T-helper 2 cell treated with Interferon-gamma antibody and Interleukin-4, amounts not matched to agents 5 μg/mL and 100 μg/mL, for 36 hours (primary cell): ENCODE measurements around the gene HOXD10.
A peak's percentile ranks its signal among the peaks of the same experiment; 100 is the strongest.

ENCODE experiments used
- DNase-seq: peaks from one replicate; pipeline ENCODE4 v3.0.0; 2021; ENCODE audit warnings: low spot score
- H3K27ac Mint-ChIP-seq: one replicate; pipeline ENCODE4 v1.8.0; 2021; ENCODE audit warnings: mild to moderate bottlenecking, mixed read lengths
- H3K27me3 Mint-ChIP-seq: one replicate; pipeline ENCODE4 v1.8.0; 2021; ENCODE audit warnings: low read depth, mixed read lengths
- H3K36me3 Mint-ChIP-seq: one replicate; pipeline ENCODE4 v1.8.0; 2021; ENCODE audit warnings: low read depth, mixed read lengths
- H3K4me1 Mint-ChIP-seq: one replicate; pipeline ENCODE4 v1.8.0; 2021; ENCODE audit warnings: low read depth, mixed read lengths
- H3K4me3 Mint-ChIP-seq: one replicate; pipeline ENCODE4 v1.8.0; 2022; ENCODE audit warnings: mild to moderate bottlenecking, moderate library complexity, mixed read lengths
- H3K9me3 Mint-ChIP-seq: one replicate; pipeline ENCODE4 v1.8.0; 2021; ENCODE audit warnings: mixed read lengths

The HOXD10 gene

GRCh38 chr2:176162911-176163671 lies 46.5 kb downstream of the HOXD10 start:
- Mint-ChIP-seq H3K27me3 (peaks cover 91% of the 10 kb centered on the region), H3K4me1 (no peaks in the 10 kb centered on the region), H3K9me3 (peaks cover 7% of the 10 kb centered on the region), H3K27ac (no peak overlapping the region), H3K36me3 (peaks cover 2% of the 10 kb centered on the region), H3K4me3 (no peak overlapping the region)
- no peak for DNase-seq

DNA sequence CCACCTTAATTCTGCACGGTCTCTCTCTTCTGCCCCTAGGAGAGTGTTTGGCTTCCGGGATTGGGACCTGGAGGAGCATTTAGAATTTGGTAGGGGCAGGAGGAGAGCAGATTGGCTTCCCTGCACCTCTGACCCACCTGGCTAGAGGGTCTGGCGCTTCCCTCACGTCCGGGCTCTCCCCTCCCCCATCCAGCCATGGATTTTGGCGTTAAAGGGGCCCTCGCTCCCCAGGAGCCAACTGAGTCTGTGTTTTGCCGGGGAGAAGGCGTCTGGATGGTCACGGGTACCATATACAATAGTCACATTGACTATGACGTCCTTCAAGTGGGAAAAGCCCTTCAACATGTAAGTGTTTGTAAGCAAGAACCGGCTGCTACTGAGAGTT lies 47.1 kb downstream of the HOXD10 start:
- H3K27me3 Mint-ChIP-seq: peaks cover 85% of the 10 kb centered on the region
- H3K4me3 Mint-ChIP-seq: no peak overlapping the region
- peak overlapping the region; percentile 9 for H3K27ac Mint-ChIP-seq
- H3K4me1 Mint-ChIP-seq: no peaks in the 10 kb centered on the region
- peaks cover 7% of the 10 kb centered on the region for H3K9me3 Mint-ChIP-seq
- no peaks in the 10 kb centered on the region for H3K36me3 Mint-ChIP-seq
- no peak for DNase-seq

DNA sequence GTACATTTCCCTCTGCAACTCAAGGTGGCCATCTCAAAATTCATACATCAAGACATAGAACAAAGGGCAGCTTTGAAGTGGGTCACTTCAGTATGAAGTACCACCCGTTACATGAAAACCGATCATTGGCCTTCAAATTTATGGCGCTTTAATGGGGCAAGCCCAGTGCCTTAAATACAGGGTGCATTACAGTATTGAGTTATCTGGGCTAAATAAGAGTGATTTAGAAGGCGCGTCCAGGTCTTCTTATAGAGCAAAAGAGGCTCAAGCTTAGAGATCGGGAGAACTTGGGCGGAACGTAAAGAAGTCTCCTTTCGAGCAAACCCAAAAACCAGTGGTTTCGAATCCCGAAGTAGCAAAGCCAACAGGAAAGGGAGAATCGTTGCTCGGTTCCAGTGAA lies 47.6 kb downstream of the HOXD10 start:
- H3K27ac Mint-ChIP-seq: no peak overlapping the region
- DNase-seq: no peak
- H3K4me1 Mint-ChIP-seq: no peaks in the 10 kb centered on the region
- H3K36me3 Mint-ChIP-seq: no peaks in the 10 kb centered on the region
- peaks cover 83% of the 10 kb centered on the region for H3K27me3 Mint-ChIP-seq
- H3K4me3 Mint-ChIP-seq: no peak overlapping the region
- H3K9me3 Mint-ChIP-seq: peaks cover 7% of the 10 kb centered on the region

GRCh38 chr2:176164611-176165369 lies 48.2 kb downstream of the HOXD10 start:
- Mint-ChIP-seq H3K27ac (no peak overlapping the region), H3K4me1 (no peaks in the 10 kb centered on the region), H3K27me3 (peaks cover 82% of the 10 kb centered on the region), H3K9me3 (peaks cover 7% of the 10 kb centered on the region), H3K4me3 (no peak overlapping the region), H3K36me3 (no peaks in the 10 kb centered on the region)
- no peak for DNase-seq

DNA sequence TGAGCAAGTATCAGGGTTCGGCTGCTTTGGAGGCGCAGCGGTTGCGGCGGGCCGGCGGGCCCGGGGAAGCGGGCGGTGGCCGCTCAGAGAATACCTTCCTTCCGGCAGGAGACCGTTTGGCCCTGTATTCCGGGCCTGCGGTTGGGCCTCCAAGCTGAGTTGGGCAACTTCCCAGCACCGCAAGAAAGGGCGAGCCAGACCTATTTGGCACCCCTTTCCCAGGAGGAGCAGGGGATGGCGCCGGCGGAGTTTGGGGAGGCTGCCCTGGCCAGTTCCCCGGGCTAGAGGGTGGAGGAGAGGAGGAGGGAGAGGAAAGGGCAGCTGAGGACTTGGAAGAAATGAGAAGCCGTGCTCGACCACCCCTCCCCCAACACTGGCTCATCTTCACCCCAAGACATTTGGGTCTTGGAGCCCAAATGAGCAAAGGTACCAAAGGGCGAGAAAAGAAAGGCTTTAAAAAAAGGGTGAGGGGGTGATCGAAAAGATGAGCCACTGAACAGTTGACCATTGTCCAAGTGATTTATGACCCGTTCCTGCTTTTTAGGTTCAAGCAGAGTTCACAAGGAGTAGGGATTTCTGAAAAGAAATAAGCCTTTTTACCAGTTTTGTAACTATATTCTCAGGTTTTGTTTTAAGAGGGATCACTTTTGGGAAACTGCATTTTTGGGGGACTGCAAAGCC lies 48.9 kb downstream of the HOXD10 start:
- H3K27me3 Mint-ChIP-seq: peaks cover 82% of the 10 kb centered on the region
- H3K36me3 Mint-ChIP-seq: no peaks in the 10 kb centered on the region
- DNase-seq: no peak
- no peak overlapping the region for H3K27ac Mint-ChIP-seq
- H3K9me3 Mint-ChIP-seq: peaks cover 7% of the 10 kb centered on the region
- no peak overlapping the region for H3K4me3 Mint-ChIP-seq
- no peaks in the 10 kb centered on the region for H3K4me1 Mint-ChIP-seq

DNA sequence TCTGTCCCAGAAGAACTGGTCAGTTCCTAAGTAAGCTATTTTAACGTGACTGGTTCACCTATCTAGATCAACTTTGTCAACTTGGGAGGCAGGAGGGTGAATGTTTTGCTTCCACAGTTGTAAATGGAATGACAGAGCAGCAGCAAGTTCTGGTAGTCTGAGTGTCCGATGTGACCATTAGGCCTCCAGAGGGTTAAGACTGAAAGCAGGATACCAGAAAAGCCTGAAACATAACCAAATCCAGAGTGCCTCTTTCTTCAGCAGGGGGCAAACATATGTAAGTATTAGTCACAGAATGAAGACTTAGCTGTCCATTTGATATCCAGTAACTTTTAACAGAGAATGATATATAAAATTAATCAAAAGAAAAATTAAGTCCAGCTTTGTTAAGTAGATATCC lies 49.7 kb downstream of the HOXD10 start:
- Mint-ChIP-seq H3K9me3 (peaks cover 7% of the 10 kb centered on the region), H3K4me1 (no peaks in the 10 kb centered on the region), H3K27me3 (peaks cover 83% of the 10 kb centered on the region), H3K36me3 (no peaks in the 10 kb centered on the region), H3K4me3 (no peak overlapping the region), H3K27ac (no peak overlapping the region)
- DNase-seq: no peak

DNA sequence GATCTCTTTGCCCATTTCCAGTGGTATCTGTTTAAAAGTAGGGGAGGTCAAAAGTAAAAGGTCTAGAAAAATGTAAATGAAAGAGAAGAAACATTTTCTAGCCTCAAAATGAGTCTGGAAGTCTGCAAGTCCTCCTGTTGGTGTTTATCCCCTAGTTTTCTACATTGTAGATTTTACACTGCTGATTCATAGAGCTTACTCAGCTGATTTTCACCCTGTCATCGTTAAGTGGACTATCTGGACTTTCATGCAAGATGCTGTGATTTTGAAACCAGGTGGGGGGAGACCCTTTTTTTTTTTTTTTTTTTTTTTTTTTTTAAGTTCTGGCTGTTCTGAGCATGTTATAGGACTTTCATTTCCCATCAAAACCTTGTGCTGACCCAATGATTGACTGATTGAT lies 50.8 kb downstream of the HOXD10 start:
- peaks cover 7% of the 10 kb centered on the region for H3K9me3 Mint-ChIP-seq
- H3K27ac Mint-ChIP-seq: no peak overlapping the region
- peaks cover 79% of the 10 kb centered on the region for H3K27me3 Mint-ChIP-seq
- H3K36me3 Mint-ChIP-seq: no peaks in the 10 kb centered on the region
- H3K4me1 Mint-ChIP-seq: no peaks in the 10 kb centered on the region
- DNase-seq: no peak
- no peak overlapping the region for H3K4me3 Mint-ChIP-seq

DNA sequence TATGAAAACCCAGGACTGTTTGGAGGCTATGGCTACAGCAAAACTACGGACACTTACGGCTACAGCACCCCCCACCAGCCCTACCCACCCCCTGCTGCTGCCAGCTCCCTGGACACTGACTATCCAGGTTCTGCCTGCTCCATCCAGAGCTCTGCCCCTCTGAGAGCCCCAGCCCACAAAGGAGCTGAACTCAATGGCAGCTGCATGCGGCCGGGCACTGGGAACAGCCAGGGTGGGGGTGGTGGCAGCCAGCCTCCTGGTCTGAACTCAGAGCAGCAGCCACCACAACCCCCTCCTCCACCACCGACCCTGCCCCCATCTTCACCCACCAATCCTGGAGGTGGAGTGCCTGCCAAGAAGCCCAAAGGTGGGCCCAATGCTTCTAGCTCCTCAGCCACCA lies 52.6 kb downstream of the HOXD10 start:
- Mint-ChIP-seq H3K27me3 (peaks cover 81% of the 10 kb centered on the region), H3K4me1 (no peaks in the 10 kb centered on the region), H3K27ac (no peak overlapping the region), H3K4me3 (no peak overlapping the region), H3K36me3 (peaks cover 4% of the 10 kb centered on the region), H3K9me3 (peaks cover 1% of the 10 kb centered on the region)
- no peak for DNase-seq
